Measurements from ENCODE around the gene COL6A3.
"Not testable (repeated sequence)": the region's sequence is repeated elsewhere in the genome, so short reads cannot be mapped to it uniquely, and the experiment has no call there.

Gene COL6A3

GRCh38 chr2:237411092-237411601 lies 2.8 kb downstream of the COL6A3 start:
- DNase-seq = no peak

GRCh38 chr2:237409263-237409662 lies 4.7 kb downstream of the COL6A3 start:
- not testable (repeated sequence) for DNase-seq

- no peak for DNase-seq
Observed at GRCh38 chr2:237408335-237409000, 5.5 kb downstream of the COL6A3 start.

- DNase-seq = no peak
Observed at GRCh38 chr2:237407700-237408099, 6.3 kb downstream of the COL6A3 start.

GRCh38 chr2:237406371-237406895 lies 7.5 kb downstream of the COL6A3 start:
- DNase-seq = no peak

- DNase-seq = no peak
Observed at GRCh38 chr2:237405605-237406004, 8.4 kb downstream of the COL6A3 start.

GRCh38 chr2:237405006-237405559 lies 8.9 kb downstream of the COL6A3 start:
- DNase-seq = no peak

- no peak for DNase-seq
Observed at GRCh38 chr2:237404413-237404812, 9.6 kb downstream of the COL6A3 start.

GRCh38 chr2:237403024-237403882 lies 10.7 kb downstream of the COL6A3 start:
- DNase-seq = no peak

- DNase-seq = no peak
Observed at GRCh38 chr2:237400199-237400598, 13.8 kb downstream of the COL6A3 start.

GRCh38 chr2:237397072-237397471 lies 16.9 kb downstream of the COL6A3 start:
- DNase-seq = no peak

- no peak for DNase-seq
Observed at GRCh38 chr2:237393523-237393922, 20.4 kb downstream of the COL6A3 start.

- no peak for DNase-seq
Observed at GRCh38 chr2:237392186-237392585, 21.8 kb downstream of the COL6A3 start.

GRCh38 chr2:237391140-237391539 lies 22.8 kb downstream of the COL6A3 start:
- no peak for DNase-seq

GRCh38 chr2:237390235-237390634 lies 23.7 kb downstream of the COL6A3 start:
- DNase-seq = no peak

GRCh38 chr2:237389831-237390230 lies 24.1 kb downstream of the COL6A3 start:
- no peak for DNase-seq

- no peak for DNase-seq
Observed at GRCh38 chr2:237388036-237388435, 25.9 kb downstream of the COL6A3 start.

- no peak for DNase-seq
Observed at GRCh38 chr2:237384672-237385020, 29.3 kb downstream of the COL6A3 start.

- DNase-seq = no peak
Observed at GRCh38 chr2:237383991-237384671, 29.8 kb downstream of the COL6A3 start.

- DNase-seq = no peak
Observed at GRCh38 chr2:237380768-237381167, 33.2 kb downstream of the COL6A3 start.

GRCh38 chr2:237379636-237380035 lies 34.3 kb downstream of the COL6A3 start:
- DNase-seq = no peak

GRCh38 chr2:237378650-237379049 lies 35.3 kb downstream of the COL6A3 start:
- no peak for DNase-seq

All from activated effector memory CD4-positive, alpha-beta T cell treated with anti-CD3 and anti-CD28 coated beads, Interleukin-2, amount 50 U/mL, for 16 hours (primary cell).